ACHN (cell line): ENCODE measurements around the gene HAND2.

Source experiments
- DNase-seq: peaks from one replicate; pipeline ENCODE4 v3.0.0-alpha.2; 2015
- in situ Hi-C: cut with HindIII; loops from 2 replicates; pipeline ENCODE4 v1.10.0; 2017; ENCODE audit warnings: low sequenced_read_pairs, low pct_ligation_motif_present, low pct_unique_long_range_greater_than_20kb

Gene HAND2

GRCh38 chr4:173529477-173530325, at the start of gene HAND2:
Gene HAND2, minus strand, starts transcription at chr4:173530229. Its CDS starts 940 bp downstream, at chr4:173529289.
- in situ Hi-C loops = no loop called here
- DNase-seq = no peak

GRCh38 chr4:173578956-173579355, 48.9 kb upstream of the HAND2 start:
- in situ Hi-C loops = no loop called here
- DNase-seq = no peak

GRCh38 chr4:173577963-173578362, 47.9 kb upstream of the HAND2 start:
- no peak for DNase-seq

GRCh38 chr4:173575482-173576152, 45.6 kb upstream of the HAND2 start:
- DNase-seq = no peak
- in situ Hi-C loops = no loop called here

More at GRCh38 chr4:173577963-173578362, 47.9 kb upstream of the HAND2 start:
- in situ Hi-C loops = no loop called here

GRCh38 chr4:173573725-173574124, 43.7 kb upstream of the HAND2 start:
- in situ Hi-C loops = no loop called here
- no peak for DNase-seq

- in situ Hi-C loops = no loop called here
- DNase-seq = no peak
Measured at GRCh38 chr4:173573286-173573685, 43.3 kb upstream of the HAND2 start.

- in situ Hi-C loops = no loop called here
- DNase-seq = no peak
Measured at GRCh38 chr4:173572493-173573129, 42.6 kb upstream of the HAND2 start.

GRCh38 chr4:173571620-173572019, 41.6 kb upstream of the HAND2 start:
- in situ Hi-C loops = no loop called here
- no peak for DNase-seq

- in situ Hi-C loops = no loop called here
- no peak for DNase-seq
Measured at GRCh38 chr4:173565281-173565680, 35.3 kb upstream of the HAND2 start.

- in situ Hi-C loops = no loop called here
Measured at GRCh38 chr4:173564461-173564860, 34.4 kb upstream of the HAND2 start.

GRCh38 chr4:173560896-173561295, 30.9 kb upstream of the HAND2 start:
- in situ Hi-C loops = no loop called here
- DNase-seq = no peak

More at GRCh38 chr4:173564461-173564860, 34.4 kb upstream of the HAND2 start:
- no peak for DNase-seq

- in situ Hi-C loops = no loop called here
- DNase-seq = no peak
Measured at GRCh38 chr4:173556398-173557131, 26.5 kb upstream of the HAND2 start.

GRCh38 chr4:173547889-173548288, 17.9 kb upstream of the HAND2 start:
- no peak for DNase-seq
- in situ Hi-C loops = no loop called here

- DNase-seq = no peak
- in situ Hi-C loops = no loop called here
Measured at GRCh38 chr4:173546776-173547175, 16.7 kb upstream of the HAND2 start.

- no peak for DNase-seq
- in situ Hi-C loops = no loop called here
Measured at GRCh38 chr4:173545440-173545839, 15.4 kb upstream of the HAND2 start.

- in situ Hi-C loops = no loop called here
- DNase-seq = no peak
Measured at GRCh38 chr4:173543266-173543665, 13.2 kb upstream of the HAND2 start.

- in situ Hi-C loops = no loop called here
- DNase-seq = no peak
Measured at GRCh38 chr4:173539986-173540385, 10.0 kb upstream of the HAND2 start.

- in situ Hi-C loops = no loop called here
- DNase-seq = no peak
Measured at GRCh38 chr4:173538909-173539445, 8.9 kb upstream of the HAND2 start.
